ENCODE data around the gene RRP1. TPM values are rescaled to one million over a fixed set of nuclear protein-coding genes. Genes with fewer than 3 reads are reported as not detected.

The RRP1 gene
- total RNA-seq, 4 donors from 2014 or later = 19.5 to 43.2 (median 25.5) TPM

- DNase-seq (ENCODE audit: low spot score in 2 of 2) = no peak
- no peak for TF ChIP-seq POLR2A (IDR thresholded peaks at IDR 0.05)
- no peak for TF ChIP-seq CTCF (IDR thresholded peaks at IDR 0.05)
- 88 to 91% methylated on average over 10 of the region's 10 CpGs for whole genome bisulfite sequencing, 2 donors
- intact Hi-C loops (cut with DNase I; ENCODE audit: low total_unique reads) = no loop called here
- H3K4me3 ChIP-seq (ENCODE audit: low read depth, poor library complexity, severe bottlenecking) = no peak overlapping the region
Measured at GRCh38 chr21:43848771-43849170, 59.4 kb downstream of the RRP1 start.

- DNase-seq (ENCODE audit: low spot score in 2 of 2) = no peak
- H3K4me3 ChIP-seq (ENCODE audit: low read depth, poor library complexity, severe bottlenecking) = no peak overlapping the region
- intact Hi-C loops (cut with DNase I; ENCODE audit: low total_unique reads) = no loop called here
- TF ChIP-seq POLR2A (IDR thresholded peaks at IDR 0.05) = no peak
- no peak for TF ChIP-seq CTCF (IDR thresholded peaks at IDR 0.05)
- WGBS, 2 donors = 46 to 63% methylated on average over 13 of the region's 13 CpGs
Measured at GRCh38 chr21:43849532-43850299, 60.3 kb downstream of the RRP1 start.

GRCh38 chr21:43850728-43851295 is 61.4 kb downstream of the RRP1 start:
- no peak overlapping the region for H3K4me3 ChIP-seq (ENCODE audit: low read depth, poor library complexity, severe bottlenecking)
- no peak for DNase-seq (ENCODE audit: low spot score in 2 of 2)
- TF ChIP-seq POLR2A (IDR thresholded peaks at IDR 0.05) (no peak), CTCF (IDR thresholded peaks at IDR 0.05) (no peak)
- WGBS, 2 donors = 79 to 89% methylated on average over 8 of the region's 8 CpGs
- intact Hi-C loops (cut with DNase I; ENCODE audit: low total_unique reads) = no loop called here

GRCh38 chr21:43851593-43851992 is 62.2 kb downstream of the RRP1 start:
- no peak for DNase-seq (ENCODE audit: low spot score in 2 of 2)
- no peak for TF ChIP-seq POLR2A (IDR thresholded peaks at IDR 0.05)
- TF ChIP-seq CTCF (IDR thresholded peaks at IDR 0.05) = no peak
- 66 to 69% methylated on average over 12 of the region's 12 CpGs for WGBS, 2 donors
- intact Hi-C loops (cut with DNase I; ENCODE audit: low total_unique reads) = no loop called here
- no peak overlapping the region for H3K4me3 ChIP-seq (ENCODE audit: low read depth, poor library complexity, severe bottlenecking)

GRCh38 chr21:43853851-43854772 is 64.7 kb downstream of the RRP1 start:
- no peak for DNase-seq (ENCODE audit: low spot score in 2 of 2)
- 85 to 86% methylated on average over 34 of the region's 34 CpGs for WGBS, 2 donors
- TF ChIP-seq POLR2A (IDR thresholded peaks at IDR 0.05) = no peak
- no peak for TF ChIP-seq CTCF (IDR thresholded peaks at IDR 0.05)
- intact Hi-C loops (cut with DNase I; ENCODE audit: low total_unique reads) = no loop called here
- no peak overlapping the region for H3K4me3 ChIP-seq (ENCODE audit: low read depth, poor library complexity, severe bottlenecking)

Other genes starting within 250 kb of the RRP1 start
- under 1 TPM in 2 of 4 donors, not detected in 2; 0.39 to 0.97 TPM for gene HSF2BP, start 130.1 kb upstream of the RRP1 start, total RNA-seq
- gene RRP1B, start 130.0 kb upstream of the RRP1 start, total RNA-seq = 10 to 100 TPM; 15.4 to 22.2 (median 19.5) TPM
- gene PDXK, start 70.4 kb upstream of the RRP1 start, total RNA-seq = 10 to 100 TPM; 19.5 to 55.6 (median 42.1) TPM
- gene CSTB, start 13.3 kb upstream of the RRP1 start, total RNA-seq = 10 to 100 TPM; 11.0 to 29.3 (median 21.8) TPM
- 10 to 100 TPM; 32.1 to 58.8 (median 48.7) TPM for gene AGPAT3, start 75.6 kb downstream of the RRP1 start, total RNA-seq
- 10 to 100 TPM; 20.9 to 31.9 (median 31.2) TPM for gene TRAPPC10, start 222.7 kb downstream of the RRP1 start, total RNA-seq

All from lower leg skin (tissue), 4 donors.